BLaER1 (cell line): ENCODE results near the gene FURIN.
"Not testable (repeated sequence)": the region's sequence is repeated elsewhere in the genome, so short reads cannot be mapped to it uniquely, and the experiment has no call there.

ENCODE experiments used
- H3K27ac ChIP-seq: shearing (Covaris generic); formaldehyde crosslinking; 2 replicates; pipeline ENCODE4 v1.8.1; 2022
- H3K27me3 ChIP-seq: shearing (Covaris generic); formaldehyde crosslinking; 2 replicates; pipeline ENCODE4 v1.8.1; 2022
- H3K36me3 ChIP-seq: shearing (Covaris generic); formaldehyde crosslinking; 2 replicates; pipeline ENCODE4 v1.8.1; 2022
- H3K4me1 ChIP-seq: shearing (Covaris generic); formaldehyde crosslinking; 2 replicates; pipeline ENCODE4 v1.8.1; 2022
- H3K4me2 ChIP-seq: shearing (Covaris generic); formaldehyde crosslinking; 2 replicates; pipeline ENCODE4 v1.8.1; 2022
- H3K4me3 ChIP-seq: shearing (Covaris generic); formaldehyde crosslinking; 2 replicates; pipeline ENCODE4 v1.8.1; 2022
- H3K9ac ChIP-seq: shearing (Covaris generic); formaldehyde crosslinking; 2 replicates; pipeline ENCODE4 v1.8.1; 2022
- H3K9me3 ChIP-seq: shearing (Covaris generic); formaldehyde crosslinking; 2 replicates; pipeline ENCODE4 v1.8.1; 2022
- H4K20me1 ChIP-seq: shearing (Covaris generic); formaldehyde crosslinking; 2 replicates; pipeline ENCODE4 v1.8.1; 2022
- Cebpa-rat ChIP-seq: shearing (Covaris generic); IDR thresholded peaks from 2 replicates; pipeline ENCODE4 v1.8.1; 2022

Gene FURIN

DNA sequence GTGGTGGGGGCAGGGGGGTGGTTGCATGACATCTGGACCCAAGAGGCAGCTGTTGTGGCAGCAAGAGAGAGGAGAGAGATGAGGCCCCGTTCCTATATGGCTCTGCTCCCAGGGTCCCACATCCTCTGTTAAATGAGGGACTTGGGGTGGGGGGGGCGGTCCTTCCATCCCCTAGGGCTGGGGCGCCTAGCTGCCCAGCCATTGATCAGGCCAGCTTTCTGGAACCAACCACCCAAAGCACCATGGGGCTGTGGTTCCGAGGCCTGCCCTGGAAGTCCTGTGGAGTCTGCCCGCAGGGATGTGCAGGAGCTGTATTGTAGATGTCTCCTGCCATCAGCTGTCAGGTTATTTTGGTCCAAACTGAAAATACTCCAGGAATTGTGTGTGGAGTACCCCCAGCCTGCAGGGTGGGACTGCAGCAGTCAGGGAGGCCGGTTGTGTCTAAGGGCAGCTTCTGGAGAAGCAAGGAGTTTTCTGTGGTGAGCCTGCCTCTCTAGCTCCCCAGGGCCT lies 5.2 kb downstream of the FURIN start:
- H3K4me1 ChIP-seq: peaks cover 57% of the 10 kb centered on the region
- peaks cover 49% of the 10 kb centered on the region for H4K20me1 ChIP-seq
- H3K27ac ChIP-seq: 0 out of 2 replicates have a peak overlapping the region, but pooled peaks have one; percentile 6
- H3K36me3 ChIP-seq: peaks cover 33% of the 10 kb centered on the region
- H3K9me3 ChIP-seq: no peaks in the 10 kb centered on the region
- H3K27me3 ChIP-seq: no peaks in the 10 kb centered on the region
- TF ChIP-seq Cebpa-rat: no peak
- H3K9ac ChIP-seq: 0 out of 2 replicates have a peak overlapping the region, but pooled peaks have one; percentile 93
- H3K4me2 ChIP-seq: peak overlapping the region; percentile 99
- no peak overlapping the region for H3K4me3 ChIP-seq

DNA sequence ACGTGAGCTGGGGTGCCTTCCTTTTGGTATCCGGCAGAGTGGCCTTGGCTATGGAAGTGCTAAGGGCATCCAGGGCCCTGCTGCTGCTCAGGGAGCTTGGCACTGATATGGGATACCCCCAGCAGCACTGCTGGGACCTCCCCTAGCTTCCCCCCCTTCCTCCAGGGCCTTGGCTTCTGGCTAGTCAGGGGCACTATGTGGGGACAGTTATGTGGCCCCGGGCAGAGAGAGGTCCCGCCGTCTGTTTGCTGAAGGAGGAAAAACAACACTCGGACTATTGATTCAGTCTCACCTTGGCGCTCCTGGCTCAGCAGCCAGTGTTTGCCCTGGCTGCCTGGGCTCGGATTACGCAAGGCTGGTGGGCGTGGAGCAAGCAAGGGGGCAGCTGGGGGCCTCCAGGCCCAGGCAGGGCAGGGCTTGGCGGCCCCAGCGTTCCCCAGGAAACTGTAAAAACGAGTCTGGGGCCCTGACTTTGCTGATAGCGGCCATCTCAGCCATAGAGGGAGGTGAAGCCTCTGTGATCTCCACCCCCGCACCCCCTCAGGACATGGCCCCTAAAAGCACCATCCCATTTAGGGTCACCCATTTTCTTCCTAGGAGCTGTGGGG lies 5.7 kb downstream of the FURIN start:
- peak; percentile 49; the same call in 1 of the 2 replicates for TF ChIP-seq Cebpa-rat
- H3K27me3 ChIP-seq: no peaks in the 10 kb centered on the region
- H3K27ac ChIP-seq: 0 out of 2 replicates have a peak overlapping the region, but pooled peaks have one; percentile 6
- peak overlapping the region; percentile 99 for H3K4me2 ChIP-seq
- no peak overlapping the region for H3K9ac ChIP-seq
- H3K9me3 ChIP-seq: no peaks in the 10 kb centered on the region
- peaks cover 38% of the 10 kb centered on the region for H3K36me3 ChIP-seq
- peaks cover 49% of the 10 kb centered on the region for H4K20me1 ChIP-seq
- H3K4me1 ChIP-seq: peaks cover 53% of the 10 kb centered on the region
- H3K4me3 ChIP-seq: no peak overlapping the region

DNA sequence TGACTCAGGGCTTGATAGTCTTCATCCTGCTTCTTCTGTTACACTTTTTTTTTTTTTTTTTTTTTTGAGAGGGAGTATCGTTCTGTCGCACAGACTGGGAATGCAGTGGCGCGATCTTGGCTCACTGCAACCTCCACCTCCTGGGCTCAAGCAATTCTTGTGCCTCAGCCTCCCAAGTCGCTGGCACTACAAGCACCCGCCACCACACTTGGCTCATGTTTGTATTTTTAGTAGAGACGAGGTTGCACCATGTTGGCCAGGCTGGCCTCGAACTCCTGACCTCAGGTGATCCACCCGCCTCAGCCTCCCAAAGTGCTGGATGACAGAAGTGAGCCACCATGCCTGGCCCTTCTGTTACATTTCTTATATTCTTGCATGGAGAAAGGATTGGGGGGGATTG lies 6.6 kb downstream of the FURIN start:
- peaks cover 49% of the 10 kb centered on the region for H4K20me1 ChIP-seq
- not testable (repeated sequence) for H3K9ac ChIP-seq, H3K27ac ChIP-seq, H3K9me3 ChIP-seq, H3K4me2 ChIP-seq, H3K27me3 ChIP-seq, H3K4me3 ChIP-seq
- H3K4me1 ChIP-seq: peaks cover 51% of the 10 kb centered on the region
- H3K36me3 ChIP-seq: peaks cover 47% of the 10 kb centered on the region

DNA sequence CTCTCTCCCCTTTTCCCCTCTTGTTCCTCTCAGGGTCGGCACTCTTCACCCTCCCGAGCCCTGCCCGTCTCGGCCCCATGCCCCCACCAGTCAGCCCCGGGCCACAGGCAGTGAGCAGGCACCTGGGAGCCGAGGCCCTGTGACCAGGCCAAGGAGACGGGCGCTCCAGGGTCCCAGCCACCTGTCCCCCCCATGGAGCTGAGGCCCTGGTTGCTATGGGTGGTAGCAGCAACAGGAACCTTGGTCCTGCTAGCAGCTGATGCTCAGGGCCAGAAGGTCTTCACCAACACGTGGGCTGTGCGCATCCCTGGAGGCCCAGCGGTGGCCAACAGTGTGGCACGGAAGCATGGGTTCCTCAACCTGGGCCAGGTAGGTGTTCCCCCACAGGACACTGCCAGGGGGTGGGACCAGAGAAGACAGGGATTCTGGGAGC lies 7.2 kb downstream of the FURIN start:
- peaks cover 49% of the 10 kb centered on the region for H4K20me1 ChIP-seq
- no peak overlapping the region for H3K27ac ChIP-seq
- H3K27me3 ChIP-seq: no peaks in the 10 kb centered on the region
- peaks cover 51% of the 10 kb centered on the region for H3K4me1 ChIP-seq
- H3K9me3 ChIP-seq: no peaks in the 10 kb centered on the region
- H3K36me3 ChIP-seq: peaks cover 53% of the 10 kb centered on the region
- no peak overlapping the region for H3K4me2 ChIP-seq
- no peak overlapping the region for H3K9ac ChIP-seq
- H3K4me3 ChIP-seq: no peak overlapping the region
- TF ChIP-seq Cebpa-rat: no peak

DNA sequence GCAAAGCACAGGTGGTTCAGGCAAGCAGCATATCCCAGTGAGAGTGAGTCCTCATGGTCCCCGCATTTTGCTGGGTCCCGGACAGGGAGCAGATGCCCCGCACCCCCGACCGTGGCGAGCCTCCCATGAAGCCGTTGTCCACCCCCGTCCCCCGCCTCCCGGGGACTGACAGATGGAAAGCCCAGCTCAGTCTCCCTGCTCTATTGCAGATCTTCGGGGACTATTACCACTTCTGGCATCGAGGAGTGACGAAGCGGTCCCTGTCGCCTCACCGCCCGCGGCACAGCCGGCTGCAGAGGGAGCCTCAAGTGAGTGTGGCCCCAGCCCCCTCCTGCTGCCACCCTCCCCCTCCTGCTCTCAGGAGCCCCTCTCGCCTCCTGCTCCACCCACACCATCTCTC lies 7.7 kb downstream of the FURIN start:
- Histone ChIP-seq H3K4me2 (no peak overlapping the region), H3K27ac (no peak overlapping the region), H3K4me1 (peaks cover 46% of the 10 kb centered on the region), H3K9ac (no peak overlapping the region), H3K4me3 (no peak overlapping the region), H3K27me3 (no peaks in the 10 kb centered on the region), H3K9me3 (no peaks in the 10 kb centered on the region), H4K20me1 (peaks cover 49% of the 10 kb centered on the region), H3K36me3 (peaks cover 58% of the 10 kb centered on the region)
- TF ChIP-seq Cebpa-rat: no peak

DNA sequence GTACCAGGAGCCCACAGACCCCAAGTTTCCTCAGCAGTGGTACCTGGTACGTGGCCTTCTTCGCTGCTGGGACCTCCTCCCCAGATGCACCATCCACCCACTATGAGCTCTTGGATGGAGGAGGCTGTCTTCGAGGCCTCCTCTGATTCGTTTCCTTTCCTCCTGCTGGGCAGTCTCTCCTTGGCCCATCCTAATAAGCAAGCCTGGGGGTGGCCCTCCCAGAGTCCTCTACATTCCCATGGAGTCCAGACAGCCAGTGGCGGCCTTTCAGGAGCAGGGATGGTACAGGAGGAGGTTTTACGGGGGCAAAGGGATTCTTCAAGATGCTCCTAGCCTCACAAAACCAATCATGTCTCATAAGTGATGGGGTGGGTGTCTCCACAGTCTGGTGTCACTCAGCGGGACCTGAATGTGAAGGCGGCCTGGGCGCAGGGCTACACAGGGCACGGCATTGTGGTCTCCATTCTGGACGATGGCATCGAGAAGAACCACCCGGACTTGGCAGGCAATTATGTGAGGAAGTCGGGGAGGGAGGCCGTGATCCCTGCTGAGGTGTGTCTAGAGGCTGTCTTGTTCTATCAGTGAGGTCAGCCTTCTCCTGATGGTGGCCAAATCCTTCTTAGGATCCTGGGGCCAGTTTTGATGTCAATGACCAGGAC lies 8.3 kb downstream of the FURIN start:
- Histone ChIP-seq H3K27ac (no peak overlapping the region), H3K4me1 (peaks cover 45% of the 10 kb centered on the region), H3K9me3 (no peaks in the 10 kb centered on the region), H4K20me1 (peaks cover 49% of the 10 kb centered on the region), H3K9ac (no peak overlapping the region), H3K4me2 (no peak overlapping the region), H3K27me3 (no peaks in the 10 kb centered on the region), H3K4me3 (no peak overlapping the region), H3K36me3 (peaks cover 64% of the 10 kb centered on the region)
- no peak for TF ChIP-seq Cebpa-rat

DNA sequence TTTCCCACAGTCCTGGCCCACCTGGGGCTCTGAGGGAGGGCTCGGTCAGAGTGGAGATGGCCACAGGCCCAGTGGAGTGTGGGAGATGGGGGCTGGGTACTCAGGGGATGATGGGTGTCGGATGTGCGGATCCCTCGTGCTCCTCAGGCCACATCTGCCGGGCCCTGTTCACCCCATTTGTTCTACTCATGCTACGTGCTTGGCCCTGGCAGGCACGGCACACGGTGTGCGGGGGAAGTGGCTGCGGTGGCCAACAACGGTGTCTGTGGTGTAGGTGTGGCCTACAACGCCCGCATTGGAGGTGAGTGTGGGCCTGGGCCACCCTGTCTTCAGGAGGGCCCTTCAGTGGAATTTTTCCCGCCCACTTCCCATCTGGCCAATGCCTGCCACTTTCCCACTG lies 8.9 kb downstream of the FURIN start:
- no peak overlapping the region for H3K4me3 ChIP-seq
- H3K4me1 ChIP-seq: peaks cover 44% of the 10 kb centered on the region
- H3K9ac ChIP-seq: no peak overlapping the region
- no peak overlapping the region for H3K4me2 ChIP-seq
- H3K9me3 ChIP-seq: no peaks in the 10 kb centered on the region
- H4K20me1 ChIP-seq: peaks cover 44% of the 10 kb centered on the region
- H3K36me3 ChIP-seq: peaks cover 70% of the 10 kb centered on the region
- TF ChIP-seq Cebpa-rat: no peak
- H3K27me3 ChIP-seq: no peaks in the 10 kb centered on the region
- H3K27ac ChIP-seq: no peak overlapping the region

DNA sequence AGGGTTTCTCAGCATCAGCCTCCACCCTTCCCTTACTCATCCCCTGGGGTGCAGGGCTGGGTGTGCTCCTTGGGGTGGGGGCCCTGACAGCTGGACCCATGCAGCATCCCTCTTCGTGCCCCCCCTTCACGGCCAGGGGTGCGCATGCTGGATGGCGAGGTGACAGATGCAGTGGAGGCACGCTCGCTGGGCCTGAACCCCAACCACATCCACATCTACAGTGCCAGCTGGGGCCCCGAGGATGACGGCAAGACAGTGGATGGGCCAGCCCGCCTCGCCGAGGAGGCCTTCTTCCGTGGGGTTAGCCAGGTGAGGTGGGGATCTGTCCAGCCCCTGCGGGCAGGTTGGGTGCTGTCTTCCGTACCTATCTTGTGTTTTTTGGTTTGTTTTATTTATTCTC lies 9.6 kb downstream of the FURIN start:
- no peaks in the 10 kb centered on the region for H3K9me3 ChIP-seq
- H3K9ac ChIP-seq: no peak overlapping the region
- no peak overlapping the region for H3K27ac ChIP-seq
- no peaks in the 10 kb centered on the region for H3K27me3 ChIP-seq
- no peak overlapping the region for H3K4me3 ChIP-seq
- peaks cover 77% of the 10 kb centered on the region for H3K36me3 ChIP-seq
- H4K20me1 ChIP-seq: peaks cover 37% of the 10 kb centered on the region
- peaks cover 44% of the 10 kb centered on the region for H3K4me1 ChIP-seq
- no peak overlapping the region for H3K4me2 ChIP-seq
- TF ChIP-seq Cebpa-rat: no peak

DNA sequence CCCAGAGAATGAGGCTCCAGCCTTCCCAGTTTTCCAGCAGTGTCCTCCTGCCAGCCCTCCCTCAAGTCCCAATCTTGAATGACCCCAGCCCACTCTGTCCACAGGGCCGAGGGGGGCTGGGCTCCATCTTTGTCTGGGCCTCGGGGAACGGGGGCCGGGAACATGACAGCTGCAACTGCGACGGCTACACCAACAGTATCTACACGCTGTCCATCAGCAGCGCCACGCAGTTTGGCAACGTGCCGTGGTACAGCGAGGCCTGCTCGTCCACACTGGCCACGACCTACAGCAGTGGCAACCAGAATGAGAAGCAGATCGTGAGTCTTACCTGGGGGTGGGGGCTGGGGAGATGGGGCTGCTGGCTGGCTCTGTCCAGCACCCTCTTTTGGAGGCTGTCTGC lies 10.3 kb downstream of the FURIN start:
- Histone ChIP-seq H3K27me3 (no peaks in the 10 kb centered on the region), H3K4me3 (no peak overlapping the region), H3K4me1 (peaks cover 44% of the 10 kb centered on the region), H4K20me1 (peaks cover 31% of the 10 kb centered on the region), H3K27ac (no peak overlapping the region), H3K9ac (no peak overlapping the region), H3K4me2 (no peak overlapping the region), H3K36me3 (peaks cover 78% of the 10 kb centered on the region), H3K9me3 (no peaks in the 10 kb centered on the region)
- no peak for TF ChIP-seq Cebpa-rat

DNA sequence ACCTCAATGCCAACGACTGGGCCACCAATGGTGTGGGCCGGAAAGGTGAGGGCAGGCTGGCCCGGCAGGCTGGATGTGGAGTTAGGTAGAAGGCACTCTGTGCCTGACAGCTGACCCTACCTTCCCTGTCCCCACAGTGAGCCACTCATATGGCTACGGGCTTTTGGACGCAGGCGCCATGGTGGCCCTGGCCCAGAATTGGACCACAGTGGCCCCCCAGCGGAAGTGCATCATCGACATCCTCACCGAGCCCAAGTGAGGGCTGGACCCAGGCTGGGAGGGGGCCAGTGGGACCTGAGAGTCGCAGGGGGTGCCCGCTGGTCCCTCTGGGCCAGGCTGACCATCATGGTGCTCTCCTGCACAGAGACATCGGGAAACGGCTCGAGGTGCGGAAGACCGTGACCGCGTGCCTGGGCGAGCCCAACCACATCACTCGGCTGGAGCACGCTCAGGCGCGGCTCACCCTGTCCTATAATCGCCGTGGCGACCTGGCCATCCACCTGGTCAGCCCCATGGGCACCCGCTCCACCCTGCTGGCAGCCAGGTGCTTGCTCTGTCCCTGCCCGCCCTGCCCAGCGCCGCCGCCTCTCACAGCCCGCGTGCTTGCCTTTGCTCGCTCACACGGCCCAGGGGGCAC lies 11.5 kb downstream of the FURIN start:
- peaks cover 20% of the 10 kb centered on the region for H4K20me1 ChIP-seq
- H3K36me3 ChIP-seq: peaks cover 78% of the 10 kb centered on the region
- peaks cover 45% of the 10 kb centered on the region for H3K4me1 ChIP-seq
- H3K9ac ChIP-seq: no peak overlapping the region
- no peak overlapping the region for H3K4me3 ChIP-seq
- TF ChIP-seq Cebpa-rat: no peak
- H3K9me3 ChIP-seq: no peaks in the 10 kb centered on the region
- H3K27ac ChIP-seq: no peak overlapping the region
- H3K27me3 ChIP-seq: no peaks in the 10 kb centered on the region
- no peak overlapping the region for H3K4me2 ChIP-seq
